IPS-18c (cell line): ENCODE measurements around the gene ZNF74.
"Not testable (repeated sequence)": the region's sequence is repeated elsewhere in the genome, so short reads cannot be mapped to it uniquely, and the experiment has no call there.

Experiments
- H3K4me3 ChIP-seq: 2 replicates; pipeline ENCODE4 v1.7.0; 2013; ENCODE audit warnings: low read depth, mild to moderate bottlenecking, low read length, moderate library complexity; ENCODE audit not compliant: insufficient read depth
- H3K9me3 ChIP-seq: one replicate; pipeline ENCODE4 v1.6.1; 2013; ENCODE audit warnings: mild to moderate bottlenecking, low read length, moderate library complexity; ENCODE audit not compliant: control insufficient read depth, insufficient read depth

Gene ZNF74

GRCh38 chr22:20393705-20394476 is at the start of gene ZNF74:
Gene ZNF74, plus strand, starts transcription at chr22:20394151. Its CDS starts 478 bp downstream, at chr22:20394629.
- Histone ChIP-seq H3K9me3 (no peaks in the 10 kb centered on the region), H3K4me3 (peak within 1 kb of the TSS; percentile 97)

- H3K9me3 ChIP-seq, result not testable (repeated sequence)
Measured at GRCh38 chr22:20346553-20346952, 47.4 kb upstream of the ZNF74 start.

GRCh38 chr22:20352536-20352935 is 41.4 kb upstream of the ZNF74 start:
- H3K4me3 ChIP-seq, H3K9me3 ChIP-seq: not testable (repeated sequence)

More at GRCh38 chr22:20346553-20346952, 47.4 kb upstream of the ZNF74 start:
- H3K4me3 ChIP-seq, result not testable (repeated sequence)

- Histone ChIP-seq H3K4me3 (no peak overlapping the region), H3K9me3 (no peaks in the 10 kb centered on the region)
Measured at GRCh38 chr22:20354238-20354975, 39.5 kb upstream of the ZNF74 start.

- H3K4me3 ChIP-seq, H3K9me3 ChIP-seq: not testable (repeated sequence)
Measured at GRCh38 chr22:20355939-20356636, 37.9 kb upstream of the ZNF74 start.

GRCh38 chr22:20356906-20357305 is 37.0 kb upstream of the ZNF74 start:
- H3K9me3 ChIP-seq, H3K4me3 ChIP-seq: not testable (repeated sequence)

GRCh38 chr22:20357967-20358366 is 36.0 kb upstream of the ZNF74 start:
- H3K4me3 ChIP-seq, H3K9me3 ChIP-seq: not testable (repeated sequence)

GRCh38 chr22:20358503-20359239 is 35.3 kb upstream of the ZNF74 start:
- H3K9me3 ChIP-seq, H3K4me3 ChIP-seq: not testable (repeated sequence)

- not testable (repeated sequence) for H3K9me3 ChIP-seq
Measured at GRCh38 chr22:20360261-20360660, 33.7 kb upstream of the ZNF74 start.

GRCh38 chr22:20360866-20361751 is 32.8 kb upstream of the ZNF74 start:
- not testable (repeated sequence) for H3K4me3 ChIP-seq, H3K9me3 ChIP-seq

More at GRCh38 chr22:20360261-20360660, 33.7 kb upstream of the ZNF74 start:
- not testable (repeated sequence) for H3K4me3 ChIP-seq

GRCh38 chr22:20361752-20362229 is 32.2 kb upstream of the ZNF74 start:
- H3K9me3 ChIP-seq, H3K4me3 ChIP-seq: not testable (repeated sequence)

GRCh38 chr22:20362403-20362802 is 31.5 kb upstream of the ZNF74 start:
- not testable (repeated sequence) for H3K9me3 ChIP-seq, H3K4me3 ChIP-seq

GRCh38 chr22:20364335-20365260 is 29.4 kb upstream of the ZNF74 start:
- not testable (repeated sequence) for H3K4me3 ChIP-seq, H3K9me3 ChIP-seq

- H3K4me3 ChIP-seq, H3K9me3 ChIP-seq: not testable (repeated sequence)
Measured at GRCh38 chr22:20366841-20367240, 27.1 kb upstream of the ZNF74 start.

GRCh38 chr22:20368875-20369274 is 25.1 kb upstream of the ZNF74 start:
- not testable (repeated sequence) for H3K4me3 ChIP-seq, H3K9me3 ChIP-seq
